Endothelial cell of umbilical vein (primary cell): ENCODE measurements around the gene DDX46. TPM values are rescaled to one million over a fixed set of nuclear protein-coding genes. Genes with fewer than 3 reads are reported as not detected.

ENCODE experiments used
- BruUV-seq: library from RNA; stranded (reverse); fragments of 400-500 nt; replicated peaks from 2 replicates; lab custom pipeline; 2021; lab: Mats Ljungman, UMichigan
- CTCF ChIA-PET: fragments of 300-600, 350-600 bp; sonication (Branson Sonifier 250); formaldehyde crosslinking; loops from one replicate; lab custom pipeline; 2021; ENCODE audit warnings: antibody characterized with exemption, inconsistent platforms; lab: Charles Lee
- POLR2A ChIA-PET: fragments of 300-600, 350-600 bp; sonication (Branson Sonifier 250); formaldehyde crosslinking; loops from one replicate; lab custom pipeline; 2021; ENCODE audit warnings: antibody characterized with exemption, inconsistent platforms; lab: Charles Lee
- DNase-seq: peaks from one replicate; pipeline ENCODE4 v3.0.0-alpha.2; 2011; ENCODE audit warnings: low read depth, low spot score
- FAIRE-seq: peaks from 2 replicates; lab custom pipeline; 2011; peaks lifted over from hg19 to GRCh38; lab: Jason Lieb, UNC
- H2AFZ ChIP-seq: 2 replicates; pipeline ENCODE4 v1.6.0; 2012; ENCODE audit warnings: low read depth, low read length, control low read depth, inconsistent platforms
- H3K27ac ChIP-seq: 2 replicates; pipeline ENCODE4 v1.5.1; 2011; ENCODE audit warnings: low read depth, mild to moderate bottlenecking, control low read depth, low read length, moderate library complexity; ENCODE audit not compliant: insufficient read depth
- H3K27me3 ChIP-seq, 2 experiments: 2 replicates each; pipeline versions ENCODE4 v1.6.0 to v1.6.1; 2011; ENCODE audit warnings: low read length in 2 of 2, mixed read lengths in 1 of 2; ENCODE audit not compliant: control insufficient read depth in 2 of 2, insufficient read depth in 2 of 2
- H3K36me3 ChIP-seq, 2 experiments: 2 replicates in 1 of 2; 3 replicates in 1 of 2; pipeline ENCODE4 v1.5.1; 2011; ENCODE audit warnings: low read length in 2 of 2, mild to moderate bottlenecking in 1 of 2, moderate library complexity in 1 of 2; ENCODE audit not compliant: control insufficient read depth in 2 of 2, insufficient read depth in 2 of 2; ENCODE audit errors: extremely low read depth in 1 of 2
- H3K4me1 ChIP-seq: 3 replicates; pipeline ENCODE4 v1.5.1; 2011; ENCODE audit warnings: mild to moderate bottlenecking, low read length; ENCODE audit not compliant: control insufficient read depth, insufficient read depth; ENCODE audit errors: extremely low read depth
- H3K4me2 ChIP-seq: 2 replicates; pipeline ENCODE4 v1.6.1; 2011; ENCODE audit warnings: low read length, control low read depth, mixed read lengths; ENCODE audit not compliant: insufficient read depth
- H3K4me3 ChIP-seq, 3 experiments: fragments of 200-600 bp in 1 of 3; sonication (generic), shearing (Covaris generic) in 1 of 3; replicated peaks in 1 of 3; 2 replicates each; pipeline ENCODE4 v1.5.1; 2011 to 2016; ENCODE audit warnings: control low read depth in 3 of 3, low read length in 3 of 3, mild to moderate bottlenecking in 2 of 3, inconsistent platforms in 1 of 3, low read depth in 1 of 3, moderate library complexity in 1 of 3; ENCODE audit not compliant: insufficient read depth in 1 of 3
- H3K79me2 ChIP-seq: 2 replicates; pipeline ENCODE4 v1.6.0; 2012; ENCODE audit warnings: low read length, inconsistent platforms; ENCODE audit not compliant: control insufficient read depth, insufficient read depth
- H3K9ac ChIP-seq: replicated peaks from 2 replicates; pipeline ENCODE3; 2011; ENCODE audit warnings: low read length, control low read depth; ENCODE audit not compliant: insufficient read depth; ENCODE audit errors: extremely low read depth
- H3K9me1 ChIP-seq: replicated peaks from 3 replicates; pipeline ENCODE4 v1.6.0; 2011; ENCODE audit warnings: mild to moderate bottlenecking, low read length; ENCODE audit not compliant: control insufficient read depth, insufficient read depth; ENCODE audit errors: extremely low read depth
- H3K9me3 ChIP-seq: replicated peaks from 2 replicates; pipeline ENCODE4 v1.5.1; 2012; ENCODE audit warnings: low read length, inconsistent platforms; ENCODE audit not compliant: control insufficient read depth, insufficient read depth
- H4K20me1 ChIP-seq: replicated peaks from 2 replicates; pipeline ENCODE3; 2011; ENCODE audit warnings: mild to moderate bottlenecking, low read length; ENCODE audit not compliant: control insufficient read depth, insufficient read depth; ENCODE audit errors: extremely low read depth
- CTCF ChIP-seq, 2 donors: IDR thresholded peaks; 1 replicate in 1 of 2; 2 replicates in 1 of 2; pipeline ENCODE4 v1.5.1; 2011; ENCODE audit warnings: low read length in 2 of 2, mild to moderate bottlenecking in 2 of 2, moderate library complexity in 2 of 2, control low read depth in 1 of 2, inconsistent platforms in 1 of 2, low read depth in 1 of 2; ENCODE audit not compliant: insufficient read depth in 1 of 2; ENCODE audit errors: extremely low read depth in 1 of 2
- EZH2 ChIP-seq: IDR thresholded peaks from 2 replicates; pipeline ENCODE4 v1.6.1; 2012; ENCODE audit warnings: borderline replicate concordance, low read depth, mild to moderate bottlenecking, moderate library complexity, low read length, inconsistent platforms; ENCODE audit not compliant: severe bottlenecking
- FOS ChIP-seq: IDR thresholded peaks from 2 replicates; pipeline ENCODE4 v1.6.1; 2011; ENCODE audit warnings: mild to moderate bottlenecking, low read length, moderate library complexity, borderline replicate concordance; ENCODE audit not compliant: insufficient read depth
- GATA2 ChIP-seq: IDR thresholded peaks from 2 replicates; pipeline ENCODE4 v1.7.0; 2011; ENCODE audit warnings: low read depth, mild to moderate bottlenecking, moderate library complexity, mixed read lengths, low read length; ENCODE audit not compliant: insufficient read length, insufficient read depth
- JUN ChIP-seq: IDR thresholded peaks from 2 replicates; pipeline ENCODE4 v1.6.1; 2011; ENCODE audit warnings: borderline replicate concordance, low read depth; ENCODE audit not compliant: insufficient read length, insufficient read depth
- MAX ChIP-seq: IDR thresholded peaks from 2 replicates; pipeline ENCODE4 v1.6.1; 2011; ENCODE audit not compliant: insufficient read depth, insufficient read length
- MYC ChIP-seq: IDR thresholded peaks from one replicate; pipeline ENCODE4 v1.6.1; 2011; ENCODE audit warnings: mild to moderate bottlenecking, low read depth, low read length
- POLR2A ChIP-seq: IDR thresholded peaks from 2 replicates; pipeline ENCODE4 v1.6.1; 2012; ENCODE audit warnings: low read depth, mild to moderate bottlenecking, control low read depth, low read length
- POLR2AphosphoS5 ChIP-seq: IDR thresholded peaks from 2 replicates; pipeline ENCODE4 v1.6.1; 2012; ENCODE audit warnings: low read depth, mild to moderate bottlenecking, control low read depth, low read length, moderate library complexity; ENCODE audit not compliant: insufficient read depth
- dilution Hi-C: fragments of 300-500 bp; cut with MboI; formaldehyde crosslinking; loops from one replicate; pipeline ENCODE4 v1.15.0; 2019; ENCODE audit warnings: low sequenced_read_pairs; ENCODE audit not compliant: extremely low pct_ligation_motif_present
- intact Hi-C: fragments of 100-400 bp; cut with micrococcal nuclease; formaldehyde crosslinking; loops from one replicate; pipeline ENCODE4 v1.10.0; 2022
- polyA plus RNA-seq, 4 experiments: library from polyadenylated mRNA; depleted of rRNA in 3 of 4; stranded (reverse) in 3 of 4; unstranded in 1 of 4; fragments of >200 nt; gene quantifications; 2 replicates each; pipeline versions ENCODE4 v1.2.1 to v1.2.3, GENCODE V29; 2011 to 2012; ENCODE audit warnings: missing spikeins in 1 of 4
- total RNA-seq: library from RNA; stranded (reverse); gene quantifications from 2 replicates; pipeline ENCODE4 v1.2.3, GENCODE V29; 2021

DDX46 gene
- total and polyA plus RNA-seq, 2 donors (not counting 3 experiments of a cell fraction or from before 2014, with no cell fraction given): 16.0 to 65.2 TPM

- no peaks in the 10 kb centered on the region for H3K27me3 ChIP-seq
- H3K4me2 ChIP-seq: no peak overlapping the region
- no peak overlapping the region for H3K27ac ChIP-seq
- H3K4me3 ChIP-seq: no peak overlapping the region
- ChIA-PET CTCF (interaction anchor here (3.7 kb wide), 1 partner anchor 169 kb away, joined by 13 read pairs; the partner anchor contains the start of gene PCBD2), POLR2A (no interaction called here)
- no peak overlapping the region for H3K9ac ChIP-seq
- peaks cover 9% of the 10 kb centered on the region for H3K4me1 ChIP-seq
- peaks cover 22% of the 10 kb centered on the region for H3K79me2 ChIP-seq
- TF ChIP-seq JUN: no peak
- TF ChIP-seq POLR2AphosphoS5: no peak
- no peak for TF ChIP-seq POLR2A
- TF ChIP-seq CTCF (IDR thresholded peaks at IDR 0.05; ENCODE audit: extremely low read depth in 1 of 2, insufficient read depth in 1 of 2, low read depth in 1 of 2, low read length in 2 of 2): no peak
- no peak for TF ChIP-seq EZH2
- TF ChIP-seq GATA2: no peak
- no peak for TF ChIP-seq MAX
- no peak for TF ChIP-seq FOS
- no peak for TF ChIP-seq MYC
- H3K9me3 ChIP-seq: no peaks in the 10 kb centered on the region
- dilution Hi-C loops: no loop called here
- intact Hi-C loops: loop anchor here (5.0 kb wide), 3 partner anchors 324 to 466 kb away; partner anchors contain the start of genes CDKL3 and CDKN2AIPNL
- no peaks in the 10 kb centered on the region for H3K9me1 ChIP-seq
- H3K36me3 ChIP-seq: no peaks in the 10 kb centered on the region
- no TSS peak for BruUV-seq
- peak overlapping the region; percentile 32 for H2AFZ ChIP-seq
- no peak for FAIRE-seq
- H4K20me1 ChIP-seq: no peaks in the 10 kb centered on the region
- no peak for DNase-seq
Observed at GRCh38 chr5:134736173-134736812, 22.3 kb upstream of the DDX46 start.
